ENCODE measurements around the gene WDR59. TPM values are rescaled to one million over a fixed set of nuclear protein-coding genes. Genes with fewer than 3 reads are reported as not detected.

Gene WDR59
- total and polyA plus RNA-seq, 5 experiments from 2014 or later: 6.9 to 130 (median 12.9) TPM

- Mint-ChIP-seq H3K9me3 (no peaks in the 10 kb centered on the region), H3K4me3 (no peak overlapping the region), H3K36me3 (no peaks in the 10 kb centered on the region), H3K27me3 (peaks cover 0 to 13% (median under 1%) of the 10 kb centered on the region in 5 donors), H3K4me1 (peaks cover 0 to 6% (median 1%) of the 10 kb centered on the region in 4 donors), H3K27ac (no peak overlapping the region)
- no peak for DNase-seq
- POLR2A ChIA-PET: interaction anchor here (1.1 kb wide), 1 partner anchor 99 kb away, joined by 3 read pairs; no protein-coding TSS in a partner anchor
- no peak for ATAC-seq
Measured at GRCh38 chr16:75005697-75006096, 20.8 kb upstream of the WDR59 start.

DNA sequence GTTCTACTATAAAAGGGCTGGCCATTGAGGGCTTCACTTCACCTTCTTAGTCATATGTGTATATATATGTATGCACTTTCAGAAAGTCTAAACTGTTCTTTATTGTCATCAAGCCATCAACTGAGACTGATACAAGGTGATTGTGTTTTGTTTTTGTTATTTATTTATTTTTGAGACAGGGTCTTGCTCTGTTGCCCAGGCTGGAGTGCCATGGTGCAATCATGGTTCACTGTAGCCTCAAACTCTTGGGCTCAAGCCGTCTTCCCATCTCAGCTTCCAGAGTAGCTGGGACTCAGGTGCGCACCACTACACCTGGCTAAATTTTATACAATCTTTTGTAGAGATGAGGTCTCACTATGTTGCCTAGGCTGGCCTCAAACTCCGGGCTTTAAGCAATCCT is 19.5 kb upstream of the WDR59 start:
- Mint-ChIP-seq H3K4me1 (peaks cover 3 to 13% (median 9%) of the 10 kb centered on the region in 4 donors), H3K36me3 (no peaks in the 10 kb centered on the region), H3K9me3 (no peaks in the 10 kb centered on the region), H3K27me3 (peaks cover 0 to 18% (median 5%) of the 10 kb centered on the region in 5 donors), H3K27ac (peak overlapping the region in 1 of 10 donors; percentile 48), H3K4me3 (no peak overlapping the region)
- ATAC-seq (no peak), DNase-seq (no peak)
- POLR2A ChIA-PET: interaction anchor here (1.1 kb wide), 1 partner anchor 100 kb away, joined by 3 read pairs; no protein-coding TSS in a partner anchor

DNA sequence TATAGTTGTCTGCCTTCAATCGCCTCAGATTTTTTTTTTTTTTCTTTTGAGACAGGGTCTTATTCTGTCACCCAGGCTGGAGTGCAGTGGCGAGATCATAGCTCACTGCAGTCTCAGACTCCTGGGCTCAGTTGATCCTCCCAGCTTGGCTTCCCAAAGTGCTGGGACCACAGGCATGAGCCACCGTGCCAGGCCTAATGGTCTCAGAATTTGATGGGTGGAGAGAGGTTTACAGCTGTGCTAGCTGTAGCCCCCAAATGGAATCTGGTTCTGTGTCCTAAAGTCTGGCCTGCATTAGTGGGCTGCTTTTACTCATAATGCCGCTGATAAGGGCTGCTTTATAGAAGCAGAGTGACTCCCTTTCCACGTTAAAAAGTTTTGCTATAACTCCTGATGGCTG is 19.0 kb upstream of the WDR59 start:
- H3K27me3 Mint-ChIP-seq: peaks cover 0 to 18% (median 5%) of the 10 kb centered on the region in 5 donors
- H3K27ac Mint-ChIP-seq: no peak overlapping the region
- no peak overlapping the region for H3K4me3 Mint-ChIP-seq
- peaks cover 3 to 13% (median 9%) of the 10 kb centered on the region in 4 donors for H3K4me1 Mint-ChIP-seq
- POLR2A ChIA-PET: no interaction called here
- H3K36me3 Mint-ChIP-seq: no peaks in the 10 kb centered on the region
- ATAC-seq (no peak), DNase-seq (no peak)
- H3K9me3 Mint-ChIP-seq: no peaks in the 10 kb centered on the region

- peaks cover 6 to 19% (median 14%) of the 10 kb centered on the region in 4 donors for H3K4me1 Mint-ChIP-seq
- no peaks in the 10 kb centered on the region for H3K36me3 Mint-ChIP-seq
- no peaks in the 10 kb centered on the region for H3K9me3 Mint-ChIP-seq
- DNase-seq (no peak), ATAC-seq (no peak)
- POLR2A ChIA-PET: no interaction called here
- peak overlapping the region in 1 of 10 donors; percentile 15 for H3K4me3 Mint-ChIP-seq
- peak overlapping the region in 2 of 10 donors; percentile 38 to 46 for H3K27ac Mint-ChIP-seq
- peaks cover 0 to 20% (median 7%) of the 10 kb centered on the region in 5 donors for H3K27me3 Mint-ChIP-seq
Measured at GRCh38 chr16:75002474-75002873, 17.6 kb upstream of the WDR59 start.

- Mint-ChIP-seq H3K36me3 (no peaks in the 10 kb centered on the region), H3K27me3 (peaks cover 0 to 23% (median 7%) of the 10 kb centered on the region in 5 donors), H3K4me1 (peaks cover 6 to 19% (median 14%) of the 10 kb centered on the region in 4 donors), H3K27ac (peak overlapping the region in 4 of 10 donors; percentile 35 to 65 (median 40)), H3K4me3 (peak overlapping the region; percentile 62 to 88 (median 77)), H3K9me3 (no peaks in the 10 kb centered on the region)
- POLR2A ChIA-PET: no interaction called here
- no peak for ATAC-seq
- no peak for DNase-seq
Measured at GRCh38 chr16:75000481-75001081, 15.7 kb upstream of the WDR59 start.

GRCh38 chr16:74999609-75000480 is 14.9 kb upstream of the WDR59 start:
- H3K9me3 Mint-ChIP-seq: no peaks in the 10 kb centered on the region
- ATAC-seq: peak; percentile 65 to 78
- peaks cover 0 to 23% (median 7%) of the 10 kb centered on the region in 5 donors for H3K27me3 Mint-ChIP-seq
- no peaks in the 10 kb centered on the region for H3K36me3 Mint-ChIP-seq
- POLR2A ChIA-PET: interaction anchor here (1.1 to 2.6 kb wide), 3 partner anchors 16 to 111 kb away, joined by 9 to 22 read pairs (median 14); partner anchors contain the start of gene WDR59
- peak overlapping the region in 4 of 10 donors; percentile 22 to 72 (median 50) for H3K27ac Mint-ChIP-seq
- DNase-seq: peak; percentile 38 to 86 (median 62)
- H3K4me1 Mint-ChIP-seq: peaks cover 6 to 19% (median 14%) of the 10 kb centered on the region in 4 donors
- H3K4me3 Mint-ChIP-seq: peak overlapping the region; percentile 62 to 88 (median 77)

DNA sequence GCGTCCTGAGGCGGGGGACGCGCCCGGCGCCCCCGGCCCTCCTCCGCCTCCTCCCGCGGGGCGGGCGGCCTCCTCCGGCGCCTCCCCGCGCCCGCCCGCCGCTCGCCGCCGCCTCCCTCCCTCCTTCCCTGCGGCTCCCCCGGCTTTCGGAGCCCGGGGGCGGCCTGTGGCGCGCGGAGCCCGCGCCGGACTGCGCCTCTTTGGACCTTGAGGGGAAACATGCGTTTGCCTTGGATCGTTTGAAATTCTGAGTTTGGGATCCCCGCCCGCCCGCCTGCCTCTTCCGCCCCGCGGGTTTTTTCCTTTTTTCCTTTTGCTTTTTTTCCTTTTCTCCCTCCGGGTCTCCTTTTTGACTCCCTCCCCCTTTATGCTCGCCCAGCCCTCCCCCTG is 14.3 kb upstream of the WDR59 start:
- H3K27ac Mint-ChIP-seq: no peak overlapping the region

DNA sequence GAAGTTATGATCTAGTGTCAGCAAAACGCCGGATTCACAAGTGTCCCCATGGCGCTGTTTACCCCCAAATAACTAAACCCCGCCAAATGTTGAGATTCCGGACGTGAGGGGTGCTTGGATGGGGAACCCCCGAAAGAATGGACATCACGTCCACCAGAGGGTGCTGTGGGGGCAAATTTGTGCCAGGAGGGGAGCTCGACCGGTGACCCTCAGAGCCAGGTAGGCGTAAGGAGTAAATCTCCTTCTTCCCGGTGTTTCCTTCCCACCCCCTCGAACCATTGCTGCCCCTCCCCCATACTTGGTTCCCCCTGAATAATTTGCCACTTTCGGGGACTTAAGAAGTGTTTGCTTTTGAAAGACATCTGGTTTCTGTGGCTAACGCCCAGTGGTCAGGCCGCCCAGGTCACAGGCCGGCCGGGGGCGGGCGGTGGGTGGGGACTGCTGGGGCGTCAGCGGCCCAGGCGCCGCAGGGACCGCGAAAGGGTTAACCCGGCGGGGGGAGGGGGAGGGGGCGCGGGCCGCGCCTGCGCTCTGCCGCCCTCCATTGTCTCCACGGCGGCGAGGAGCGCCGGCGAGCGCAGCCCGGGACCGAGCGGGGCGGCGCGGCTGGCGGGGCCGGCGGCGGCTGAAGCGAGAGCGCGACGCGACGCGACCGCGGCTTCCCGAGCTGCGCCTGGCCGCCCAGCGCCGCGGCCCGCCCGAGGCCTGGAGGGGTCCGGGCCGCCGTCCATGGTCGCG is 13.7 kb upstream of the WDR59 start, which contains the start of gene ZNRF1:
Gene ZNRF1, plus strand, starts transcription at position 544 of the 738 bp plus-strand sequence. CDS start 648 bp downstream, outside the sequence.
- Mint-ChIP-seq H3K27me3 (peaks cover 0 to 25% (median 7%) of the 10 kb centered on the region in 5 donors), H3K4me3 (peak within 1 kb of the TSS; percentile 81 to 93 (median 86)), H3K27ac (peak within 1 kb of the TSS; percentile 22 to 94 (median 86)), H3K9me3 (no peaks in the 10 kb centered on the region), H3K4me1 (peaks cover 6 to 19% (median 14%) of the 10 kb centered on the region in 4 donors), H3K36me3 (no peaks in the 10 kb centered on the region)
- POLR2A ChIA-PET: interaction anchor here (0.5 to 2.6 kb wide), 5 partner anchors 15 to 332 kb away, joined by 3 to 22 read pairs (median 9); partner anchors contain the start of genes RFWD3 and WDR59
- ATAC-seq (peak; percentile 81 to 86), DNase-seq (peak; percentile 58 to 85 (median 74))

More for the DNA sequence above, 14.3 kb upstream of the WDR59 start:
- POLR2A ChIA-PET: interaction anchor here (1.1 to 2.6 kb wide), 3 partner anchors 15 to 112 kb away, joined by 9 to 22 read pairs (median 14); partner anchors contain the start of gene WDR59
- Mint-ChIP-seq H3K27me3 (peaks cover 0 to 23% (median 7%) of the 10 kb centered on the region in 5 donors), H3K9me3 (no peaks in the 10 kb centered on the region), H3K4me3 (peak overlapping the region; percentile 56 to 85 (median 70)), H3K4me1 (peaks cover 6 to 19% (median 14%) of the 10 kb centered on the region in 4 donors), H3K36me3 (no peaks in the 10 kb centered on the region)
- peak in 4 of 10 donors; percentile 22 to 46 (median 31) for DNase-seq
- peak; percentile 36 to 52 for ATAC-seq

- peaks cover 0 to 23% (median 7%) of the 10 kb centered on the region in 5 donors for H3K27me3 Mint-ChIP-seq
- H3K27ac Mint-ChIP-seq: no peak overlapping the region
- H3K4me3 Mint-ChIP-seq: no peak overlapping the region
- no peak for ATAC-seq
- peaks cover 6 to 19% (median 14%) of the 10 kb centered on the region in 4 donors for H3K4me1 Mint-ChIP-seq
- DNase-seq: no peak
- H3K36me3 Mint-ChIP-seq: no peaks in the 10 kb centered on the region
- POLR2A ChIA-PET: no interaction called here
- H3K9me3 Mint-ChIP-seq: no peaks in the 10 kb centered on the region
Measured at GRCh38 chr16:74997042-74997491, 12.1 kb upstream of the WDR59 start.

GRCh38 chr16:74995986-74996385 is 11.1 kb upstream of the WDR59 start:
- POLR2A ChIA-PET: no interaction called here
- H3K4me1 Mint-ChIP-seq: peaks cover 6 to 18% (median 13%) of the 10 kb centered on the region in 4 donors
- H3K27me3 Mint-ChIP-seq: peaks cover 0 to 16% (median 7%) of the 10 kb centered on the region in 5 donors
- ATAC-seq (no peak), DNase-seq (no peak)
- H3K4me3 Mint-ChIP-seq: no peak overlapping the region
- no peak overlapping the region for H3K27ac Mint-ChIP-seq
- H3K9me3 Mint-ChIP-seq: no peaks in the 10 kb centered on the region
- H3K36me3 Mint-ChIP-seq: no peaks in the 10 kb centered on the region

DNA sequence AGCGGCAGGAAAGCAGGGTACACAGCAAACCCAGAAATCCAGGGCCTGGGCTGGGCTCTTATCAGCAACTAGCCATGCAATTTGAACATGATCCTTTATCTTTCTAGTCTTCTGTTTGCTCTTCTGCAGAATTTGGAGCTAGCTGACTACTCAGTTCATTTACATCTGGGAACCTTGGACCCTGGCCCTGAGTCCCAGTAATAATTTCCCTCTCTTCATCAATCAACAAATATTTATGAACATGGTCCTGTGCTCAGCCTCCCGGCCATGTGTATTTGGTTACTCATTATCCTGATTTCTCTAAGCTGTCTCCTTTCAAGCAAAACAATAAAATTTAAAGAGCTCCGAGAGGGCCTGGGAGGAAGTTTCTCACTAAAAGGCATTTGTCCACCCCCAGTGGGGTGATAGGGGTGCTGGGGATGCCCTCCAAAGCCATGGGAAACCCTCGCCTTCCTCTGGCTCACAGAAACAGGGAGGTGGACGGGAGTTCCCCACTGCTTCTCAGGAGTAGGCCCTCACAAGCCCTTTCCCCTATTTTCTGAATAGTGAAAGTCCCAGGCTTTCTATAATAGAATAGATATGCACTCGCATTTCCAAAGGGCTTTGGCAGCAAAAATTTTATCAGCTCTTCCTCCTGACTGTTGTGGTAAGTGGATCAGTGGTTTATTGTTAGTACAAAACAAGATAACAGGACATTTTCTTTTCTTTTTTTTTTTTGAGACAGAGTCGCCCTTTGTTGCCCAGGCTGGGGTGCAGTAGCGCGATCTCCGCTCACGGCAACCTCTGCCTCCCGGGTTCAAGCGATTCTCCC is 6.9 kb upstream of the WDR59 start:
- no peak for DNase-seq
- H3K4me3 Mint-ChIP-seq: no peak overlapping the region
- POLR2A ChIA-PET: no interaction called here
- H3K27me3 Mint-ChIP-seq: peaks cover 0 to 5% (median 0%) of the 10 kb centered on the region in 5 donors
- no peaks in the 10 kb centered on the region for H3K4me1 Mint-ChIP-seq
- no peak for ATAC-seq
- peak overlapping the region in 3 of 10 donors; percentile 17 to 64 (median 36) for H3K27ac Mint-ChIP-seq
- H3K9me3 Mint-ChIP-seq: no peaks in the 10 kb centered on the region
- H3K36me3 Mint-ChIP-seq: no peaks in the 10 kb centered on the region
